Sigmoid colon (tissue), 7 donors: ENCODE data around the gene THAP11. TPM values are rescaled to one million over a fixed set of nuclear protein-coding genes. Genes with fewer than 3 reads are reported as not detected.

Experiments
- DNase-seq: peaks from one replicate; pipeline ENCODE4 v3.0.0-alpha.2; 2019
- H3K27ac ChIP-seq, 4 donors: fragments of 200-600 bp; sonication (generic); one replicate each; pipeline ENCODE4 v1.5.1; 2016 to 2019; ENCODE audit warnings: mild to moderate bottlenecking in 1 of 4
- H3K27me3 ChIP-seq, 3 donors: fragments of 200-600 bp; sonication (generic); one replicate each; pipeline ENCODE4 v1.5.1; 2019; ENCODE audit warnings: mild to moderate bottlenecking in 1 of 3
- H3K36me3 ChIP-seq, 4 donors: fragments of 200-600 bp; sonication (generic); one replicate each; pipeline ENCODE4 v1.5.1; 2016 to 2019
- H3K4me1 ChIP-seq, 4 donors: fragments of 200-600 bp; sonication (generic); one replicate each; pipeline ENCODE4 v1.5.1; 2017 to 2019
- H3K4me3 ChIP-seq, 4 donors: fragments of 200-600 bp; sonication (generic); one replicate each; pipeline ENCODE4 v1.5.1; 2017 to 2019; ENCODE audit warnings: mild to moderate bottlenecking in 2 of 4, moderate library complexity in 1 of 4
- H3K9me3 ChIP-seq, 4 donors: fragments of 200-600 bp in 3 of 4; sonication (generic) in 3 of 4; one replicate each; pipeline versions ENCODE4 v1.5.1 to v1.6.1; 2013 to 2019
- EP300 ChIP-seq, 4 donors: sonication (generic); formaldehyde crosslinking; IDR thresholded peaks; one replicate each; pipeline ENCODE4 v1.6.1; 2017; ENCODE audit warnings: antibody characterized with exemption in 4 of 4
- POLR2A ChIP-seq, 2 donors: fragments of 450-650 bp; IDR thresholded peaks; one replicate each; pipeline ENCODE4 v1.6.1; 2016; ENCODE audit warnings: antibody characterized with exemption in 2 of 2, mild to moderate bottlenecking in 2 of 2, moderate library complexity in 2 of 2
- POLR2AphosphoS5 ChIP-seq, 4 donors: sonication (generic); formaldehyde crosslinking; IDR thresholded peaks; one replicate each; pipeline ENCODE4 v1.6.1; 2017; ENCODE audit warnings: antibody characterized with exemption in 4 of 4
- WGBS, 2 donors: extraction: QIAGEN DNeasy Blood & Tissue Kit; methylation state at CpG; one replicate each; pipeline ENCODE4 v1.1.7; 2013; 5-methylcytosine and 5-hydroxymethylcytosine counted together
- intact Hi-C: fragments of 100-400 bp; cut with DNase I; formaldehyde crosslinking; loops from one replicate; pipeline ENCODE4 v1.15.1; 2023
- polyA plus RNA-seq, 3 donors: library from polyadenylated mRNA; stranded (reverse); fragments of 200-250 nt; gene quantifications; one replicate each; pipeline ENCODE4 v1.2.3, GENCODE V29; 2013
- total RNA-seq, 4 donors: library from RNA; depleted of rRNA; stranded (reverse); fragments of >200 nt; gene quantifications; one replicate each; pipeline ENCODE4 v1.1.0, GENCODE V29; 2016
- TF ChIP-seq, protein P1 (sequence below), 4 experiments: fragments of 450-650 bp in 3 of 4; fragments of 200-600 bp in 1 of 4; IDR thresholded peaks; one replicate each; pipeline ENCODE4 v1.5.1; 2016 to 2019; ENCODE audit warnings: antibody characterized with exemption in 4 of 4, mild to moderate bottlenecking in 3 of 4, moderate library complexity in 2 of 4
- donor health status: healthy with polysubstance abuse.
- donor health status: Bipolar disorder and iron deficiency.
- donor health status: healthy.

THAP11 gene
- total and polyA plus RNA-seq, 7 donors = 16.2 to 85.6 (median 63.9) TPM

GRCh38 chr16:67842509-67843342, 606 bp downstream of the THAP11 start:
- Histone ChIP-seq H3K27ac (peak overlapping the region; percentile 96 to 99 (median 99)), H3K36me3 (no peaks in the 10 kb centered on the region), H3K4me3 (peak overlapping the region; percentile 61 to 94 (median 78)), H3K9me3 (no peaks in the 10 kb centered on the region), H3K27me3 (no peaks in the 10 kb centered on the region), H3K4me1 (peaks cover 0 to 47% (median 44%) of the 10 kb centered on the region in 4 donors)
- WGBS, 2 donors = 0 to 1% methylated on average over 67 of the region's 67 CpGs
- intact Hi-C loops = loop anchor here (5.0 to 10.0 kb wide), 2 partner anchors 95 to 318 kb away; partner anchors contain the start of genes PSMB10 and RIPOR1
- TF ChIP-seq POLR2A (IDR thresholded peaks at IDR 0.05) = no peak
- no peak for TF ChIP-seq EP300 (IDR thresholded peaks at IDR 0.05)
- TF ChIP-seq, protein P1, sequence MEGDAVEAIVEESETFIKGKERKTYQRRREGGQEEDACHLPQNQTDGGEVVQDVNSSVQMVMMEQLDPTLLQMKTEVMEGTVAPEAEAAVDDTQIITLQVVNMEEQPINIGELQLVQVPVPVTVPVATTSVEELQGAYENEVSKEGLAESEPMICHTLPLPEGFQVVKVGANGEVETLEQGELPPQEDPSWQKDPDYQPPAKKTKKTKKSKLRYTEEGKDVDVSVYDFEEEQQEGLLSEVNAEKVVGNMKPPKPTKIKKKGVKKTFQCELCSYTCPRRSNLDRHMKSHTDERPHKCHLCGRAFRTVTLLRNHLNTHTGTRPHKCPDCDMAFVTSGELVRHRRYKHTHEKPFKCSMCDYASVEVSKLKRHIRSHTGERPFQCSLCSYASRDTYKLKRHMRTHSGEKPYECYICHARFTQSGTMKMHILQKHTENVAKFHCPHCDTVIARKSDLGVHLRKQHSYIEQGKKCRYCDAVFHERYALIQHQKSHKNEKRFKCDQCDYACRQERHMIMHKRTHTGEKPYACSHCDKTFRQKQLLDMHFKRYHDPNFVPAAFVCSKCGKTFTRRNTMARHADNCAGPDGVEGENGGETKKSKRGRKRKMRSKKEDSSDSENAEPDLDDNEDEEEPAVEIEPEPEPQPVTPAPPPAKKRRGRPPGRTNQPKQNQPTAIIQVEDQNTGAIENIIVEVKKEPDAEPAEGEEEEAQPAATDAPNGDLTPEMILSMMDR (IDR thresholded peaks at IDR 0.05) = peak in 1 of 4 experiments; percentile 19
- TF ChIP-seq POLR2AphosphoS5 (IDR thresholded peaks at IDR 0.05) = peak in 1 of 4 donors; percentile 1
- peak; percentile 82 for DNase-seq

GRCh38 chr16:67843343-67843765, 1.2 kb downstream of the THAP11 start:
- intact Hi-C loops = loop anchor here (5.0 to 10.0 kb wide), 2 partner anchors 94 to 319 kb away; partner anchors contain the start of genes PSMB10 and RIPOR1
- no peaks in the 10 kb centered on the region for H3K36me3 ChIP-seq
- H3K27ac ChIP-seq = peak overlapping the region; percentile 96 to 99 (median 99)
- H3K27me3 ChIP-seq = no peaks in the 10 kb centered on the region
- no peaks in the 10 kb centered on the region for H3K9me3 ChIP-seq
- TF ChIP-seq POLR2AphosphoS5 (IDR thresholded peaks at IDR 0.05) (no peak), POLR2A (IDR thresholded peaks at IDR 0.05) (no peak), EP300 (IDR thresholded peaks at IDR 0.05) (no peak)
- DNase-seq = peak; percentile 73
- 11 to 16% methylated on average over 11 of the region's 11 CpGs for WGBS, 2 donors
- H3K4me1 ChIP-seq = peaks cover 0 to 53% (median 50%) of the 10 kb centered on the region in 4 donors
- H3K4me3 ChIP-seq = peak overlapping the region; percentile 61 to 94 (median 78)

DNA sequence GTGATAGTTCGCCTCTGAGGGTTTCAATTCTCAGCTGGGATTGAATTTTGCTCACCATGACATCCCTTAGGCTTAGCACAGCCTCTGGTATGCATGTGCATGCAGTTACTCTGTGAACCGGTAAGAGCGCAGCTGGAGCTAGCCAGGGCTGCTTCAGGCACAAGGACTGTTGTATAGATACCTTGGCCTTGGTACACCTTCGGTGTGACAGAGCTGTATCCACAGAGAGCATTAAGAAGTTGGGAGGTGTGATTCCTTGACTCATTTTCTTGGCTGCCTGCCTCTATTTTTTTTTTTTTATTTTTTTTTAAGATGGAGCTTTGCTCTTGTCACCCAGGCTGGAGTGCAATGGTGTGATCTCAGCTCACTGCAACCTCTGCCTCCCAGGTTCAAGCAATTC, 2.4 kb downstream of the THAP11 start:
- 86 to 88% methylated on average over 4 of the region's 4 CpGs for WGBS, 2 donors
- H3K27me3 ChIP-seq = no peaks in the 10 kb centered on the region
- TF ChIP-seq, protein P1 (IDR thresholded peaks at IDR 0.05) = no peak
- TF ChIP-seq EP300 (IDR thresholded peaks at IDR 0.05) (no peak), POLR2AphosphoS5 (IDR thresholded peaks at IDR 0.05) (no peak), POLR2A (IDR thresholded peaks at IDR 0.05) (no peak)
- no peaks in the 10 kb centered on the region for H3K36me3 ChIP-seq
- H3K27ac ChIP-seq = peak overlapping the region; percentile 96 to 99 (median 99)
- intact Hi-C loops = loop anchor here (5.0 to 10.0 kb wide), 2 partner anchors 93 to 320 kb away; partner anchors contain the start of genes PSMB10 and RIPOR1
- no peak for DNase-seq
- H3K4me1 ChIP-seq = peaks cover 0 to 62% (median 59%) of the 10 kb centered on the region in 4 donors
- H3K9me3 ChIP-seq = no peaks in the 10 kb centered on the region
- H3K4me3 ChIP-seq = peak overlapping the region in 2 of 4 donors; percentile 68 to 88

GRCh38 chr16:67845291-67846062, 3.4 kb downstream of the THAP11 start:
- Histone ChIP-seq H3K4me1 (peaks cover 0 to 62% (median 59%) of the 10 kb centered on the region in 4 donors), H3K27me3 (no peaks in the 10 kb centered on the region), H3K27ac (peak overlapping the region; percentile 96 to 99 (median 99)), H3K36me3 (no peaks in the 10 kb centered on the region), H3K9me3 (no peaks in the 10 kb centered on the region), H3K4me3 (peak overlapping the region; percentile 67 to 89 (median 85))
- DNase-seq = no peak
- WGBS, 2 donors = 73 to 78% methylated on average over 5 of the region's 5 CpGs
- no peak for TF ChIP-seq POLR2A (IDR thresholded peaks at IDR 0.05)
- TF ChIP-seq POLR2AphosphoS5 (IDR thresholded peaks at IDR 0.05) = no peak
- no peak for TF ChIP-seq EP300 (IDR thresholded peaks at IDR 0.05)
- TF ChIP-seq, protein P1 (IDR thresholded peaks at IDR 0.05) = no peak
- intact Hi-C loops = loop anchor here (2.0 to 10.0 kb wide), 5 partner anchors 39 to 618 kb away; partner anchors contain the start of genes NRN1L, PSKH1, RANBP10 and RIPOR1
